Measurements from ENCODE around the gene CYP1B1. TPM values are rescaled to one million over a fixed set of nuclear protein-coding genes. Genes with fewer than 3 reads are reported as not detected.

Gene CYP1B1
- total and polyA plus RNA-seq, 3 donors from 2014 or later: 14.3 to 36.9 (median 18.5) TPM

- Histone ChIP-seq H3K27ac (peak overlapping the region in 1 of 2 donors; percentile 12), H3K9me3 (no peaks in the 10 kb centered on the region), H3K4me3 (no peak overlapping the region), H3K4me1 (peaks cover 23% of the 10 kb centered on the region), H3K36me3 (ENCODE audit: low read depth, missing control alignments) (no peaks in the 10 kb centered on the region), H3K27me3 (no peaks in the 10 kb centered on the region)
- TF ChIP-seq, protein P1, sequence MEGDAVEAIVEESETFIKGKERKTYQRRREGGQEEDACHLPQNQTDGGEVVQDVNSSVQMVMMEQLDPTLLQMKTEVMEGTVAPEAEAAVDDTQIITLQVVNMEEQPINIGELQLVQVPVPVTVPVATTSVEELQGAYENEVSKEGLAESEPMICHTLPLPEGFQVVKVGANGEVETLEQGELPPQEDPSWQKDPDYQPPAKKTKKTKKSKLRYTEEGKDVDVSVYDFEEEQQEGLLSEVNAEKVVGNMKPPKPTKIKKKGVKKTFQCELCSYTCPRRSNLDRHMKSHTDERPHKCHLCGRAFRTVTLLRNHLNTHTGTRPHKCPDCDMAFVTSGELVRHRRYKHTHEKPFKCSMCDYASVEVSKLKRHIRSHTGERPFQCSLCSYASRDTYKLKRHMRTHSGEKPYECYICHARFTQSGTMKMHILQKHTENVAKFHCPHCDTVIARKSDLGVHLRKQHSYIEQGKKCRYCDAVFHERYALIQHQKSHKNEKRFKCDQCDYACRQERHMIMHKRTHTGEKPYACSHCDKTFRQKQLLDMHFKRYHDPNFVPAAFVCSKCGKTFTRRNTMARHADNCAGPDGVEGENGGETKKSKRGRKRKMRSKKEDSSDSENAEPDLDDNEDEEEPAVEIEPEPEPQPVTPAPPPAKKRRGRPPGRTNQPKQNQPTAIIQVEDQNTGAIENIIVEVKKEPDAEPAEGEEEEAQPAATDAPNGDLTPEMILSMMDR (IDR thresholded peaks at IDR 0.05): no peak
- no peak for TF ChIP-seq POLR2A (IDR thresholded peaks at IDR 0.05)
- intact Hi-C loops (cut with DNase I; ENCODE audit: low total_unique reads): loop anchor here (10.0 kb wide), 1 partner anchor 195 kb away; no protein-coding TSS in a partner anchor
- whole genome bisulfite sequencing, 2 donors: 61 to 65% methylated on average over 11 of the region's 11 CpGs
- DNase-seq: no peak
Measured at GRCh38 chr2:38079116-38080052, 3.4 kb upstream of the CYP1B1 start.

- no peak for TF ChIP-seq POLR2A (IDR thresholded peaks at IDR 0.05)
- TF ChIP-seq, protein P1 (IDR thresholded peaks at IDR 0.05): no peak
- WGBS, 2 donors: 6 to 12% methylated on average over 12 of the region's 12 CpGs
- H3K36me3 ChIP-seq (ENCODE audit: low read depth, missing control alignments): no peaks in the 10 kb centered on the region
- intact Hi-C loops (cut with DNase I; ENCODE audit: low total_unique reads): loop anchor here (10.0 kb wide), 1 partner anchor 197 kb away; no protein-coding TSS in a partner anchor
- H3K4me3 ChIP-seq: peak overlapping the region; percentile 63 to 69
- H3K4me1 ChIP-seq: peaks cover 23% of the 10 kb centered on the region
- no peaks in the 10 kb centered on the region for H3K27me3 ChIP-seq
- H3K9me3 ChIP-seq: no peaks in the 10 kb centered on the region
- peak overlapping the region; percentile 83 to 88 for H3K27ac ChIP-seq
- no peak for DNase-seq
Measured at GRCh38 chr2:38077431-38077769, 1.4 kb upstream of the CYP1B1 start.

DNA sequence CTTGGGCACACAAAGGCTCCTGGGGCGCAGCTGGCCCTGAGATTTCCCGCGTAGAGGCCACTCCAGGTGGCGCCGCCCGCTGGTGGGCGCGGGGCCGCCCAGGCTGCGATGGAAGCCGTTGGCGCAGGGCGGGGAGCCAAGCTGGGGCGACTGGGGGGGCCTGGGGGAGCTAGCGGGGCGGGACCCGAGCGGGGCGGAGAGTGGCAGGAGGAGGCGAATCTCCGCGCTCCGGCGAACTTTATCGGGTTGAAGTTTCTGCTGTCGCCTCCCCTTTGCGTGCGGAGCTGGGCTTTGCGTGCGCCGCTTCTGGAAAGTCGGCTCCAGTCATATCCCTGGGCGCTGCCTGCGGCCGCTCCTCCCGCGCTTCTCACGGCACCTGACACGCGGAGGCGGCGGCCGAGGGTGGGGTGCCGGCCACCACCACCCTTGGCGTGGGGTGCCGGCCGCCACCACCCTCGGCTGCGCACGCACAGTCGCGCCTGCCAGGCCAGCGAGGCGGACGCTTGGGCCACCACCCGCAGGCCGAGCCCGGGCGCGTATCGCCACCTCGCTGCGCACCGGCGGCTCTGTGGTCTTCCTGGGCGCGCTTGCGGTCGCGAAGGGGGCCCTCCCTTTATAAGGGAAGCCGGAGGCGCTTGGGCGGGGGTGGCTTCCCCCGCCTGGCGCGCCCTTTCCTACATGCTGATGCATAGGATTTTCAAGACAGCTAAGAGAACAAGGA lies 919 bp upstream of the CYP1B1 start:
- peak; percentile 84 for DNase-seq
- TF ChIP-seq, protein P1 (IDR thresholded peaks at IDR 0.05): peak in 1 of 3 experiments; percentile 26
- TF ChIP-seq POLR2A (IDR thresholded peaks at IDR 0.05): no peak
- H3K27me3 ChIP-seq: no peaks in the 10 kb centered on the region
- 0% methylated on average over 12 to 29 of the region's 76 CpGs for WGBS, 2 donors
- H3K9me3 ChIP-seq: no peaks in the 10 kb centered on the region
- no peaks in the 10 kb centered on the region for H3K36me3 ChIP-seq (ENCODE audit: low read depth, missing control alignments)
- peaks cover 23% of the 10 kb centered on the region for H3K4me1 ChIP-seq
- peak overlapping the region; percentile 83 to 88 for H3K27ac ChIP-seq
- H3K4me3 ChIP-seq: peak overlapping the region; percentile 63 to 69
- intact Hi-C loops (cut with DNase I; ENCODE audit: low total_unique reads): loop anchor here (10.0 kb wide), 1 partner anchor 198 kb away; no protein-coding TSS in a partner anchor

- Histone ChIP-seq H3K27me3 (no peaks in the 10 kb centered on the region), H3K4me1 (peaks cover 23% of the 10 kb centered on the region), H3K4me3 (peak overlapping the region; percentile 63 to 69), H3K36me3 (ENCODE audit: low read depth, missing control alignments) (no peaks in the 10 kb centered on the region), H3K27ac (peak overlapping the region; percentile 83 to 88), H3K9me3 (no peaks in the 10 kb centered on the region)
- 0% methylated on average over 9 to 48 of the region's 51 CpGs for WGBS, 2 donors
- DNase-seq: peak; percentile 83
- intact Hi-C loops (cut with DNase I; ENCODE audit: low total_unique reads): loop anchor here (10.0 kb wide), 1 partner anchor 199 kb away; no protein-coding TSS in a partner anchor
- TF ChIP-seq, protein P1 (IDR thresholded peaks at IDR 0.05): peak; percentile 30 to 40 (median 40)
- no peak for TF ChIP-seq POLR2A (IDR thresholded peaks at IDR 0.05)
Measured at GRCh38 chr2:38076152-38076709, 280 bp upstream of the CYP1B1 start.

Data from testis (tissue), 3 donors.